Liver (tissue), 9 donors: ENCODE data around the gene MTMR12. TPM values are rescaled to one million over a fixed set of nuclear protein-coding genes. Genes with fewer than 3 reads are reported as not detected.

Experiments
- DNase-seq: peaks from one replicate; pipeline ENCODE4 v3.0.0-alpha.2; 2017; ENCODE audit warnings: low spot score
- H3K27ac ChIP-seq, 2 donors: one replicate each; pipeline ENCODE4 v1.7.0; 2013; ENCODE audit warnings: inconsistent platforms in 2 of 2, low read length in 2 of 2, control low read depth in 1 of 2, low read depth in 1 of 2, mild to moderate bottlenecking in 1 of 2
- H3K27me3 ChIP-seq, 4 donors: one replicate each; pipeline versions ENCODE4 v1.6.1 to v1.7.0; 2013; ENCODE audit warnings: low read length in 3 of 4, inconsistent platforms in 1 of 4, mild to moderate bottlenecking in 1 of 4, moderate library complexity in 1 of 4; ENCODE audit not compliant: control insufficient read depth in 4 of 4, insufficient read depth in 4 of 4
- H3K36me3 ChIP-seq, 4 donors: one replicate each; pipeline versions ENCODE4 v1.6.1 to v1.7.0; 2013; ENCODE audit warnings: low read length in 3 of 4, mild to moderate bottlenecking in 3 of 4, low read depth in 1 of 4, moderate library complexity in 1 of 4; ENCODE audit not compliant: control insufficient read depth in 4 of 4, insufficient read depth in 3 of 4
- H3K4me1 ChIP-seq, 4 donors: one replicate each; pipeline versions ENCODE4 v1.6.1 to v1.7.0; 2013; ENCODE audit warnings: low read length in 3 of 4, mild to moderate bottlenecking in 3 of 4, moderate library complexity in 1 of 4; ENCODE audit not compliant: control insufficient read depth in 4 of 4, insufficient read depth in 4 of 4
- H3K4me3 ChIP-seq, 3 donors: one replicate each; pipeline versions ENCODE4 v1.6.1 to v1.7.0; 2013; ENCODE audit warnings: low read length in 3 of 3, control low read depth in 1 of 3, low read depth in 1 of 3, mild to moderate bottlenecking in 1 of 3
- H3K9ac ChIP-seq, 2 donors: one replicate each; pipeline ENCODE4 v1.7.0; 2013; ENCODE audit warnings: low read length in 2 of 2, mild to moderate bottlenecking in 2 of 2, moderate library complexity in 2 of 2, control low read depth in 1 of 2, low read depth in 1 of 2
- H3K9me3 ChIP-seq, 4 donors: one replicate each; pipeline versions ENCODE4 v1.6.1 to v1.7.0; 2013; ENCODE audit warnings: low read length in 3 of 4; ENCODE audit not compliant: control insufficient read depth in 4 of 4
- CTCF ChIP-seq: fragments of 150-350 bp; IDR thresholded peaks from 2 replicates; pipeline ENCODE4 v1.5.1; 2017; ENCODE audit warnings: improper control_type of control experiment, low read depth, low read length; ENCODE audit not compliant: missing input control
- EGR1 ChIP-seq, 2 donors: IDR thresholded peaks; 2 replicates each; pipeline ENCODE4 v1.6.1; 2016 to 2018; ENCODE audit warnings: antibody characterized with exemption in 2 of 2, low read depth in 2 of 2
- FOXA1 ChIP-seq: IDR thresholded peaks from 2 replicates; pipeline ENCODE4 v1.6.1; 2016; ENCODE audit warnings: antibody characterized with exemption
- FOXA2 ChIP-seq: IDR thresholded peaks from 2 replicates; pipeline ENCODE4 v1.6.1; 2016; ENCODE audit warnings: antibody characterized with exemption
- GABPA ChIP-seq, 2 donors: IDR thresholded peaks in 1 of 2; conservative IDR thresholded peaks in 1 of 2; 2 replicates each; pipeline ENCODE4 v1.6.1; 2016; ENCODE audit warnings: antibody characterized with exemption in 2 of 2, mild to moderate bottlenecking in 1 of 2, moderate library complexity in 1 of 2
- HNF4A ChIP-seq, 2 donors: conservative IDR thresholded peaks; 2 replicates each; pipeline ENCODE4 v1.6.1; 2016; ENCODE audit warnings: antibody characterized with exemption in 2 of 2, mild to moderate bottlenecking in 2 of 2
- HNF4G ChIP-seq: IDR thresholded peaks from 2 replicates; pipeline ENCODE4 v1.6.1; 2016; ENCODE audit warnings: antibody characterized with exemption
- JUND ChIP-seq, 2 donors: IDR thresholded peaks; 2 replicates each; pipeline ENCODE4 v1.6.1; 2016; ENCODE audit warnings: antibody characterized with exemption in 2 of 2
- RAD21 ChIP-seq, 2 donors: IDR thresholded peaks; 2 replicates each; pipeline ENCODE4 v1.6.1; 2016; ENCODE audit warnings: antibody characterized with exemption in 2 of 2, mild to moderate bottlenecking in 2 of 2
- RXRA ChIP-seq, 2 donors: IDR thresholded peaks; 2 replicates each; pipeline ENCODE4 v1.6.1; 2017 to 2018; ENCODE audit warnings: antibody characterized with exemption in 2 of 2, mild to moderate bottlenecking in 1 of 2
- SP1 ChIP-seq: IDR thresholded peaks from 2 replicates; pipeline ENCODE4 v1.6.1; 2018; ENCODE audit warnings: antibody characterized with exemption, mild to moderate bottlenecking
- TAF1 ChIP-seq: conservative IDR thresholded peaks from 2 replicates; pipeline ENCODE4 v1.6.1; 2016; ENCODE audit warnings: antibody characterized with exemption, mild to moderate bottlenecking
- YY1 ChIP-seq: IDR thresholded peaks from 2 replicates; pipeline ENCODE4 v1.6.1; 2016; ENCODE audit warnings: antibody characterized with exemption, mild to moderate bottlenecking
- WGBS: extraction: QIAGEN DNeasy Blood & Tissue Kit; methylation state at CpG from one replicate; pipeline ENCODE4 v1.1.7; 2013; 5-methylcytosine and 5-hydroxymethylcytosine counted together
- polyA plus RNA-seq, 2 donors: library from polyadenylated mRNA; stranded (reverse) in 1 of 2; unstranded in 1 of 2; fragments of 200-250 nt in 1 of 2; fragments of >200 nt in 1 of 2; fragmentation: Nextera tagmentation in 1 of 2; extraction: Ambion mirVana in 1 of 2; gene quantifications; one replicate each; pipeline versions ENCODE4 v1.2.1 to v1.2.3, GENCODE V29; 2013 to 2015
- total RNA-seq, 2 donors: library from RNA; depleted of rRNA; stranded (reverse); fragments of >200 nt; gene quantifications; one replicate each; pipeline ENCODE4 v1.2.3, GENCODE V29; 2014
- TF ChIP-seq, protein P1 (sequence below): IDR thresholded peaks from 2 replicates; pipeline ENCODE4 v1.6.1; 2016; ENCODE audit warnings: antibody characterized with exemption
- TF ChIP-seq, protein P2 (sequence below): IDR thresholded peaks from 2 replicates; pipeline ENCODE4 v1.6.1; 2016; ENCODE audit warnings: antibody characterized with exemption, mild to moderate bottlenecking
- TF ChIP-seq, protein P3 (sequence below): IDR thresholded peaks from 2 replicates; pipeline ENCODE4 v1.6.1; 2016; ENCODE audit warnings: antibody characterized with exemption
- donor health status: healthy.
- donor health status: healthy.
- donor health status: healthy.
- donor health status: healthy.
- donor health status: healthy.

MTMR12 gene
- total and polyA plus RNA-seq, 4 donors: 4.4 to 28.7 (median 15.8) TPM

GRCh38 chr5:32283539-32284377 is 29.0 kb downstream of the MTMR12 start:
- Histone ChIP-seq H3K9ac (no peak overlapping the region), H3K9me3 (no peaks in the 10 kb centered on the region), H3K4me1 (peaks cover 2 to 32% (median 13%) of the 10 kb centered on the region in 4 donors), H3K27me3 (no peaks in the 10 kb centered on the region), H3K4me3 (no peak overlapping the region), H3K36me3 (peaks cover 0 to 2% (median 0%) of the 10 kb centered on the region in 4 donors), H3K27ac (no peak overlapping the region)
- no peak for TF ChIP-seq YY1
- TF ChIP-seq TAF1: no peak
- no peak for TF ChIP-seq HNF4A (conservative IDR thresholded peaks at IDR 0.05)
- no peak for TF ChIP-seq CTCF
- TF ChIP-seq, protein P1, sequence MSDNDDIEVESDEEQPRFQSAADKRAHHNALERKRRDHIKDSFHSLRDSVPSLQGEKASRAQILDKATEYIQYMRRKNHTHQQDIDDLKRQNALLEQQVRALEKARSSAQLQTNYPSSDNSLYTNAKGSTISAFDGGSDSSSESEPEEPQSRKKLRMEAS: no peak
- TF ChIP-seq RAD21 (IDR thresholded peaks at IDR 0.05): no peak
- no peak for TF ChIP-seq HNF4G
- TF ChIP-seq, protein P2, sequence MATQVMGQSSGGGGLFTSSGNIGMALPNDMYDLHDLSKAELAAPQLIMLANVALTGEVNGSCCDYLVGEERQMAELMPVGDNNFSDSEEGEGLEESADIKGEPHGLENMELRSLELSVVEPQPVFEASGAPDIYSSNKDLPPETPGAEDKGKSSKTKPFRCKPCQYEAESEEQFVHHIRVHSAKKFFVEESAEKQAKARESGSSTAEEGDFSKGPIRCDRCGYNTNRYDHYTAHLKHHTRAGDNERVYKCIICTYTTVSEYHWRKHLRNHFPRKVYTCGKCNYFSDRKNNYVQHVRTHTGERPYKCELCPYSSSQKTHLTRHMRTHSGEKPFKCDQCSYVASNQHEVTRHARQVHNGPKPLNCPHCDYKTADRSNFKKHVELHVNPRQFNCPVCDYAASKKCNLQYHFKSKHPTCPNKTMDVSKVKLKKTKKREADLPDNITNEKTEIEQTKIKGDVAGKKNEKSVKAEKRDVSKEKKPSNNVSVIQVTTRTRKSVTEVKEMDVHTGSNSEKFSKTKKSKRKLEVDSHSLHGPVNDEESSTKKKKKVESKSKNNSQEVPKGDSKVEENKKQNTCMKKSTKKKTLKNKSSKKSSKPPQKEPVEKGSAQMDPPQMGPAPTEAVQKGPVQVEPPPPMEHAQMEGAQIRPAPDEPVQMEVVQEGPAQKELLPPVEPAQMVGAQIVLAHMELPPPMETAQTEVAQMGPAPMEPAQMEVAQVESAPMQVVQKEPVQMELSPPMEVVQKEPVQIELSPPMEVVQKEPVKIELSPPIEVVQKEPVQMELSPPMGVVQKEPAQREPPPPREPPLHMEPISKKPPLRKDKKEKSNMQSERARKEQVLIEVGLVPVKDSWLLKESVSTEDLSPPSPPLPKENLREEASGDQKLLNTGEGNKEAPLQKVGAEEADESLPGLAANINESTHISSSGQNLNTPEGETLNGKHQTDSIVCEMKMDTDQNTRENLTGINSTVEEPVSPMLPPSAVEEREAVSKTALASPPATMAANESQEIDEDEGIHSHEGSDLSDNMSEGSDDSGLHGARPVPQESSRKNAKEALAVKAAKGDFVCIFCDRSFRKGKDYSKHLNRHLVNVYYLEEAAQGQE: no peak
- no peak for TF ChIP-seq GABPA (IDR thresholded peaks at IDR 0.05 in 1 of 2, conservative IDR thresholded peaks at IDR 0.05 in 1 of 2)
- TF ChIP-seq FOXA2: no peak
- no peak for TF ChIP-seq JUND (IDR thresholded peaks at IDR 0.05)
- TF ChIP-seq EGR1 (IDR thresholded peaks at IDR 0.05; ENCODE audit: low read depth in 2 of 2): no peak
- TF ChIP-seq, protein P3, sequence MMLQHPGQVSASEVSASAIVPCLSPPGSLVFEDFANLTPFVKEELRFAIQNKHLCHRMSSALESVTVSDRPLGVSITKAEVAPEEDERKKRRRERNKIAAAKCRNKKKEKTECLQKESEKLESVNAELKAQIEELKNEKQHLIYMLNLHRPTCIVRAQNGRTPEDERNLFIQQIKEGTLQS: no peak
- no peak for TF ChIP-seq FOXA1
- no peak for TF ChIP-seq SP1
- DNase-seq: no peak
- WGBS: 93% methylated on average over 9 of the region's 9 CpGs

DNA sequence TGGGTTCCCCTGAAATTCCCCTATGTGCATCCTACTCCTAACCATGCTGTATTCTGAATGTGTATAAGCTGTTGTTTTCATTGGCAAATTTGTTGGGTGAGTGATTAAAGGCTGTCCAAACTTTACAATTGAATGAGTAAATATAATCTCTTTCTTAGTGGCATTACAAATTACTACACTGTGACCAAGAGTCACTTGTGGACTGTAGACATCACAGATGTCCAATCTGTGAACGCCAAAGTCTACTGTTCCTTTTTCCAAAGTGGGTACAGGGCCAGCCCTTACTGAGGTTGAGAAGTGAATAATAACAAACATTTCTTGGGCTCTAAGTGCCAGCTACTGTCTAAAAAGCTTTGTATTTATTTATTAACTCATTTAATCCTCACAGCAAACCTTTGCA is 29.7 kb downstream of the MTMR12 start:
- Histone ChIP-seq H3K36me3 (peaks cover 0 to 2% (median 0%) of the 10 kb centered on the region in 4 donors), H3K27me3 (no peaks in the 10 kb centered on the region), H3K4me3 (no peak overlapping the region), H3K4me1 (peaks cover 2 to 32% (median 13%) of the 10 kb centered on the region in 4 donors), H3K9me3 (no peaks in the 10 kb centered on the region), H3K9ac (no peak overlapping the region), H3K27ac (no peak overlapping the region)
- WGBS: 42% methylated on average over 1 of the region's 1 CpG
- TF ChIP-seq HNF4A (conservative IDR thresholded peaks at IDR 0.05): peak; percentile 9 to 34
- TF ChIP-seq YY1: no peak
- TF ChIP-seq RXRA (IDR thresholded peaks at IDR 0.05): peak in 1 of 2 donors; percentile 4
- TF ChIP-seq CTCF: no peak
- no peak for DNase-seq
